ENCODE measurements around the gene SAMD4A. TPM values are rescaled to one million over a fixed set of nuclear protein-coding genes. Genes with fewer than 3 reads are reported as not detected.

SAMD4A gene
- total RNA-seq, 1 donor from 2014 or later: 4.7 TPM

DNA sequence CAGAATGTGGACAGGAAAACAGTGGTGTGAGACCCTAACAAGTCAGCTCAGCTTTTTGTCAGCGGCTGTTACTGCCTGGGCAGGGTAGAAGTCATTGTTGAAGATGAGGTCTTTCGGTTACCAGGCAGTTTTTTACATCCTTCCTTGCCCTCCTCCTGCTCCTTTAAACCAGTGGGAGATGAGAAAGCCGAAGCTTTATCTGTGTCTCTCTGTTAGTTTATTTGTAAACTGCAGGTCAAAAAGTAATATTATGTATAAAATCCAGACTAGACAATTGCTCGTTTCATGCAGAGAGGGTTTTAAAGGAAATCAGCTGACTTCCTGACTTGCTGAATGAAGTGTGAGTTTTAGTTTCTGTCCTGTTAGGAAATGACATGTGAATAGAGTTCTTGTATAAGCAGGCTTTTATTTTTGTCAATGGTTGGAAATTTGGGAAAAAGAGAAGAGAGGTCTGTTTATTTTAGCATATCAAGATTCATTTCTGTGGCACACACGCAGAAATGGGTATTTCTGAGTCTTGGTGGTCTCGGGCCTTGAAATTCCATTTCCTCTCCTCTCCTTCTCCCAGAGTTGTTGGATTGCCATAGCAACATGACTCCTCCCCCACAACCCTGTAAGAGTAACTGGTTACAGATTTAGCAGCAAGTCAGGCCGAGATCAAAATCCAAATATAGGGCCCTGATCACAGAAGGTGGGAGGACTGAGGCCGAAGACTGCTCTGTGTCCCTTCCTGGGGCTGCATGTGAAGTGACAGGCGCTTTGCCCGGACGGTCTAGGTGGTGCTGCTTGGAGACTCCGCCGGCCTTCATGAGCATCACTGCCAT lies 60.8 kb downstream of the SAMD4A start:
- Mint-ChIP-seq H3K4me1 (peaks cover 35% of the 10 kb centered on the region), H3K27me3 (ENCODE audit: low read depth) (no peaks in the 10 kb centered on the region), H3K36me3 (ENCODE audit: low read depth) (no peaks in the 10 kb centered on the region), H3K9me3 (no peaks in the 10 kb centered on the region), H3K4me3 (peak overlapping the region; percentile 44), H3K27ac (ENCODE audit: unreplicated experiment) (peak overlapping the region; percentile 96)
- TF ChIP-seq, protein P1, sequence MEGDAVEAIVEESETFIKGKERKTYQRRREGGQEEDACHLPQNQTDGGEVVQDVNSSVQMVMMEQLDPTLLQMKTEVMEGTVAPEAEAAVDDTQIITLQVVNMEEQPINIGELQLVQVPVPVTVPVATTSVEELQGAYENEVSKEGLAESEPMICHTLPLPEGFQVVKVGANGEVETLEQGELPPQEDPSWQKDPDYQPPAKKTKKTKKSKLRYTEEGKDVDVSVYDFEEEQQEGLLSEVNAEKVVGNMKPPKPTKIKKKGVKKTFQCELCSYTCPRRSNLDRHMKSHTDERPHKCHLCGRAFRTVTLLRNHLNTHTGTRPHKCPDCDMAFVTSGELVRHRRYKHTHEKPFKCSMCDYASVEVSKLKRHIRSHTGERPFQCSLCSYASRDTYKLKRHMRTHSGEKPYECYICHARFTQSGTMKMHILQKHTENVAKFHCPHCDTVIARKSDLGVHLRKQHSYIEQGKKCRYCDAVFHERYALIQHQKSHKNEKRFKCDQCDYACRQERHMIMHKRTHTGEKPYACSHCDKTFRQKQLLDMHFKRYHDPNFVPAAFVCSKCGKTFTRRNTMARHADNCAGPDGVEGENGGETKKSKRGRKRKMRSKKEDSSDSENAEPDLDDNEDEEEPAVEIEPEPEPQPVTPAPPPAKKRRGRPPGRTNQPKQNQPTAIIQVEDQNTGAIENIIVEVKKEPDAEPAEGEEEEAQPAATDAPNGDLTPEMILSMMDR (conservative IDR thresholded peaks at IDR 0.05): no peak
- peak; percentile 22 for DNase-seq (ENCODE audit: low read depth, low spot score)

DNA sequence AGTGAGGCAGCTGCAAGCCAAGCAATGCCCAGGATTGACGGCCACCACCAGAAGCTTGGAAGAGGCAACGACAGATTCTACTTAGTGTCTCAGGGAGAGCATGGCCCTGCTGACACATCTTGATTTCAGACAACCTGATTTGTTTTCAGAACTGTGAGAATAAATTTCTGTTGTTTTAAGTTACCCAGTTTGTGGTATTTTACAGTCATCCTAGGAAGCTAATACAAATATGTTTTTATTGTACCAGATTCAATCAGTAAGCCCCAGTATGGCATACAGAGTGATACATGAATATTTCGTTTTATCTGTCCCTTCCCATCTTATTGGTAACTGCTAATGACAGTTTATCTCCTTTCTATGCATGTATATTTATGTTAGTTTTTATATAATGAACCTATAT lies 62.3 kb downstream of the SAMD4A start:
- TF ChIP-seq, protein P1 (conservative IDR thresholded peaks at IDR 0.05): no peak
- Mint-ChIP-seq H3K27ac (ENCODE audit: unreplicated experiment) (no peak overlapping the region), H3K9me3 (no peaks in the 10 kb centered on the region), H3K4me3 (no peak overlapping the region), H3K36me3 (ENCODE audit: low read depth) (no peaks in the 10 kb centered on the region), H3K27me3 (ENCODE audit: low read depth) (no peaks in the 10 kb centered on the region), H3K4me1 (peaks cover 34% of the 10 kb centered on the region)
- DNase-seq (ENCODE audit: low read depth, low spot score): no peak

DNA sequence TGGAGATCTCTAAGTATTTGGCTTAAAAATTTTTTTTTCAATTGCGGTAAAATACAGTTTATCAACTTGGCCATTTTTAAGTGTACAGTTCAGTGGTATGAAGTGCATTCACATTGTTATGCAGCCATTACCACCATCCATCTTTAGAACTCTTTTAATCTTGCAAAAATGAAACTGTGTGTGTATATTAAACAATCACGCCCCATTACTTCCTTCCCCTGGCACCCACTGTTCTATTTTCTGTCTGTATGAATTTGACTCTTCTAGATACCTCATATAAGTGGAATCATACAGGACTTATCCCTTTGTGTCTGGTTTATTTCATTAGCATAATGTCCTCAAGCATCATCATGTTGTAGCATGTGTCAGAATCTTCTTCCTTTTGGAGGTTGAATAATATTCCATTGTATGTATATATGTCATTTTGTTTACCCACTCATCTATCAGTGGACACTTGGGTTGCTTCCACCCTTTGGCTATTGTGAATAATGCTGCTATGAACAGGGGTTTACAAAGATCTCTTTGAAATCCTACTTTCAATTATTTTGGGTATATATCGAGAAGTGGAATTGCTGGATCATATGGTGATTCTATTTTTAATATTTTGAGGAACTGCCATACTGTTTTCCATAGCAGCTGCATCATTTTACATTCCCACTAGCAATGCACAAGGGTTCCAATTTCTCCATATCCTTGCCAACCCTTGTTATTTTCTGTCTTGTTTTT lies 62.9 kb downstream of the SAMD4A start:
- Mint-ChIP-seq H3K36me3 (ENCODE audit: low read depth) (no peaks in the 10 kb centered on the region), H3K9me3 (no peaks in the 10 kb centered on the region), H3K4me3 (no peak overlapping the region), H3K27ac (ENCODE audit: unreplicated experiment) (no peak overlapping the region), H3K27me3 (ENCODE audit: low read depth) (no peaks in the 10 kb centered on the region), H3K4me1 (peaks cover 28% of the 10 kb centered on the region)
- TF ChIP-seq, protein P1 (conservative IDR thresholded peaks at IDR 0.05): no peak
- DNase-seq (ENCODE audit: low read depth, low spot score): no peak

DNA sequence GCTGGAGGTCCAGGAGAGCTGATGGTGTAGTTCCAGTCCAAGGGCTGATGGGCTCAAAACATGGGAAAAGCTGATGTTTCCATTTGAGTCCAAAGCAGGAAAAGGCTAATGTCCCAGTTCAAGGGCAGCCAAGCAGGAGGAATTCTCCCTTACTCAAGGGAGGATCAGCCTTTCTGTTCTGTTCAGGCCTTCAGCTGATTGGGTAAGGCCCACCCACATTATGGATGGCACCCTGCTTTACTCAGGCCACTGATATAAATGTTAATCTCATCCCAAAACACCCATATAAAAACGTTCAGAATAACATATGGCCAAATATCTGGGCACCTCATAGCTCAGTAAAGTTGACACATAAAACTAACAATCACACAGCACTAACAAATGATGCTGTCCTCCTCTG lies 64.1 kb downstream of the SAMD4A start:
- Mint-ChIP-seq H3K9me3 (no peaks in the 10 kb centered on the region), H3K27me3 (ENCODE audit: low read depth) (no peaks in the 10 kb centered on the region), H3K27ac (ENCODE audit: unreplicated experiment) (no peak overlapping the region), H3K36me3 (ENCODE audit: low read depth) (no peaks in the 10 kb centered on the region), H3K4me1 (peaks cover 22% of the 10 kb centered on the region), H3K4me3 (no peak overlapping the region)
- TF ChIP-seq, protein P1 (conservative IDR thresholded peaks at IDR 0.05): no peak
- DNase-seq (ENCODE audit: low read depth, low spot score): no peak

DNA sequence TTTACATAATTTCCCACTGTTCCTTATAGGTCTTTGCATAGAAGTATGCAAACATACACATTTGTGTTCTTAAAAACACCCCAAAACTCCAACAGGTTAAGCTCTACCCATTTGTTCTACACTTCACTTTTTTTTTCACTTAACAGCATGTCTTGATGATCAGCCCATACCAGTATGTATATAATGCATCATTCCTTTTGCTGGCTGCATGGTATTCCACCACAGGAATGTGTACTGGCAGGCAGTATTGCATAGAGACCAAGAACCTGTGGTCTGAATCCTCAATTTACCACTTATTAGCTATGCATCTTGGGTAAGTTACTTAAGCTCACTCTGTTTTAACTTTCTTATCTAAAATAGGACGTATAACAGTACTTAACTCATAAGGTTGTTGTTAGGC lies 65.5 kb downstream of the SAMD4A start:
- Mint-ChIP-seq H3K4me3 (no peak overlapping the region), H3K36me3 (ENCODE audit: low read depth) (no peaks in the 10 kb centered on the region)
- TF ChIP-seq, protein P1 (conservative IDR thresholded peaks at IDR 0.05): no peak

More for the DNA sequence above, 65.5 kb downstream of the SAMD4A start:
- no peak for DNase-seq (ENCODE audit: low read depth, low spot score)
- no peaks in the 10 kb centered on the region for H3K27me3 Mint-ChIP-seq (ENCODE audit: low read depth)
- no peak overlapping the region for H3K27ac Mint-ChIP-seq (ENCODE audit: unreplicated experiment)
- H3K9me3 Mint-ChIP-seq: no peaks in the 10 kb centered on the region
- H3K4me1 Mint-ChIP-seq: peaks cover 10% of the 10 kb centered on the region
